HEK293 (cell line): Measurements from ENCODE around the gene PLPPR2.

ENCODE experiments used
- AEBP2 ChIP-seq: fragments of 450-650 bp; formaldehyde crosslinking; IDR thresholded peaks from 2 replicates; pipeline ENCODE4 v1.5.1; 2016; ENCODE audit warnings: missing biosample characterization, missing genetic modification characterization, borderline replicate concordance
- BCL11B ChIP-seq: fragments of 450-650 bp; formaldehyde crosslinking; IDR thresholded peaks from 2 replicates; pipeline ENCODE4 v1.5.1; 2016; ENCODE audit warnings: low read depth, missing biosample characterization, missing genetic modification characterization
- GLI2 ChIP-seq: fragments of 450-650 bp; formaldehyde crosslinking; IDR thresholded peaks from 2 replicates; pipeline ENCODE4; 2017; ENCODE audit warnings: missing biosample characterization, missing genetic modification characterization, low read depth, borderline replicate concordance
- IKZF3 ChIP-seq: fragments of 450-650 bp; IDR thresholded peaks from 2 replicates; pipeline ENCODE4 v1.5.0; 2018; ENCODE audit warnings: missing biosample characterization, mild to moderate bottlenecking, missing genetic modification characterization, moderate library complexity
- MEIS1 ChIP-seq: sonication (generic); formaldehyde crosslinking; IDR thresholded peaks from 2 replicates; pipeline ENCODE4 v1.8.1; 2022; ENCODE audit warnings: missing genetic modification reagents, mild to moderate bottlenecking, borderline replicate concordance
- SP3 ChIP-seq: fragments of 450-650 bp; formaldehyde crosslinking; IDR thresholded peaks from 2 replicates; pipeline ENCODE4 v1.5.1; 2016; ENCODE audit warnings: missing biosample characterization, missing genetic modification characterization
- YY1 ChIP-seq: fragments of 450-650 bp; formaldehyde crosslinking; IDR thresholded peaks from 2 replicates; pipeline ENCODE4 v1.5.1; 2018; ENCODE audit warnings: missing biosample characterization, missing genetic modification characterization
- ZBTB11 ChIP-seq: fragments of 450-650 bp; formaldehyde crosslinking; conservative IDR thresholded peaks from 2 replicates; pipeline ENCODE4 v1.5.1; 2016; ENCODE audit warnings: low read depth, missing biosample characterization, missing genetic modification characterization
- ZBTB21 ChIP-seq: fragments of 450-650 bp; formaldehyde crosslinking; IDR thresholded peaks from 2 replicates; pipeline ENCODE4 v1.5.1; 2017; ENCODE audit warnings: missing biosample characterization, missing genetic modification characterization
- ZBTB44 ChIP-seq: fragments of 450-650 bp; IDR thresholded peaks from 2 replicates; pipeline ENCODE4 v1.5.1; 2018; ENCODE audit warnings: missing biosample characterization, mild to moderate bottlenecking, missing genetic modification characterization
- ZBTB8A ChIP-seq: fragments of 450-650 bp; formaldehyde crosslinking; IDR thresholded peaks from 2 replicates; pipeline ENCODE4 v1.5.1; 2016; ENCODE audit warnings: missing biosample characterization, missing genetic modification characterization
- ZEB2 ChIP-seq: fragments of 450-650 bp; formaldehyde crosslinking; IDR thresholded peaks from 2 replicates; pipeline ENCODE4 v1.5.1; 2016; ENCODE audit warnings: missing biosample characterization, missing genetic modification characterization
- ZFP41 ChIP-seq: fragments of 450-650 bp; formaldehyde crosslinking; IDR thresholded peaks from 2 replicates; pipeline ENCODE4 v1.5.1; 2016; ENCODE audit warnings: missing biosample characterization, missing genetic modification characterization, borderline replicate concordance
- ZNF140 ChIP-seq: fragments of 450-650 bp; formaldehyde crosslinking; IDR thresholded peaks from 2 replicates; pipeline ENCODE4 v1.5.1; 2016; ENCODE audit warnings: missing biosample characterization, missing genetic modification characterization
- ZNF174 ChIP-seq: fragments of 450-650 bp; formaldehyde crosslinking; IDR thresholded peaks from 2 replicates; pipeline ENCODE4 v1.5.0; 2017; ENCODE audit warnings: missing biosample characterization, mild to moderate bottlenecking, missing genetic modification characterization
- ZNF2 ChIP-seq: fragments of 450-650 bp; formaldehyde crosslinking; IDR thresholded peaks from 2 replicates; pipeline ENCODE4 v1.5.1; 2016; ENCODE audit warnings: missing biosample characterization, missing genetic modification characterization
- ZNF211 ChIP-seq: fragments of 450-650 bp; formaldehyde crosslinking; IDR thresholded peaks from 2 replicates; pipeline ENCODE4 v1.5.1; 2016; ENCODE audit warnings: low read depth, missing biosample characterization, missing genetic modification characterization
- ZNF302 ChIP-seq: fragments of 450-650 bp; formaldehyde crosslinking; IDR thresholded peaks from 2 replicates; pipeline ENCODE4 v1.5.1; 2016; ENCODE audit warnings: missing biosample characterization, missing genetic modification characterization, low read depth
- ZNF324 ChIP-seq: fragments of 450-650 bp; formaldehyde crosslinking; IDR thresholded peaks from 2 replicates; pipeline ENCODE4 v1.5.1; 2016; ENCODE audit warnings: missing biosample characterization, missing genetic modification characterization
- ZNF335 ChIP-seq: fragments of 450-650 bp; formaldehyde crosslinking; conservative IDR thresholded peaks from 2 replicates; pipeline ENCODE4 v1.5.1; 2016; ENCODE audit warnings: missing biosample characterization, missing genetic modification characterization
- ZNF394 ChIP-seq: fragments of 450-650 bp; formaldehyde crosslinking; IDR thresholded peaks from 2 replicates; pipeline ENCODE4 v1.5.1; 2016; ENCODE audit warnings: missing biosample characterization, missing genetic modification characterization, mild to moderate bottlenecking, moderate library complexity, borderline replicate concordance
- ZNF423 ChIP-seq: fragments of 450-650 bp; formaldehyde crosslinking; IDR thresholded peaks from 2 replicates; pipeline ENCODE4 v1.5.1; 2016; ENCODE audit warnings: missing biosample characterization, missing genetic modification characterization
- ZNF426 ChIP-seq: fragments of 450-650 bp; formaldehyde crosslinking; IDR thresholded peaks from 2 replicates; pipeline ENCODE4 v1.5.1; 2017; ENCODE audit warnings: missing biosample characterization, missing genetic modification characterization, mild to moderate bottlenecking, inconsistent platforms, moderate library complexity
- ZNF433 ChIP-seq: fragments of 450-650 bp; formaldehyde crosslinking; IDR thresholded peaks from 2 replicates; pipeline ENCODE4 v1.5.1; 2016; ENCODE audit warnings: missing biosample characterization, missing genetic modification characterization, low read depth
- ZNF510 ChIP-seq: fragments of 450-650 bp; formaldehyde crosslinking; IDR thresholded peaks from 2 replicates; pipeline ENCODE4 v1.5.1; 2018; ENCODE audit warnings: mild to moderate bottlenecking, missing genetic modification characterization, missing biosample characterization; ENCODE audit not compliant: insufficient replicate concordance
- ZNF544 ChIP-seq: fragments of 450-650 bp; formaldehyde crosslinking; IDR thresholded peaks from 2 replicates; pipeline ENCODE4 v1.5.0; 2017; ENCODE audit warnings: missing biosample characterization, missing genetic modification characterization
- ZNF664 ChIP-seq: fragments of 450-650 bp; formaldehyde crosslinking; IDR thresholded peaks from 2 replicates; pipeline ENCODE4 v1.5.1; 2016; ENCODE audit warnings: missing biosample characterization, missing genetic modification characterization
- ZNF670 ChIP-seq: fragments of 450-650 bp; formaldehyde crosslinking; IDR thresholded peaks from 2 replicates; pipeline ENCODE4 v1.5.1; 2016; ENCODE audit warnings: missing biosample characterization, missing genetic modification characterization, low read depth
- ZNF677 ChIP-seq: fragments of 450-650 bp; IDR thresholded peaks from 2 replicates; pipeline ENCODE4 v1.5.0; 2018; ENCODE audit warnings: missing biosample characterization, mild to moderate bottlenecking, missing genetic modification characterization, moderate library complexity
- ZNF747 ChIP-seq: fragments of 450-650 bp; formaldehyde crosslinking; IDR thresholded peaks from 2 replicates; pipeline ENCODE4 v1.5.1; 2016; ENCODE audit warnings: missing biosample characterization, missing genetic modification characterization
- ZNF776 ChIP-seq: fragments of 450-650 bp; formaldehyde crosslinking; IDR thresholded peaks from 2 replicates; pipeline ENCODE4 v1.5.0; 2017; ENCODE audit warnings: missing biosample characterization, missing genetic modification characterization, borderline replicate concordance
- TF ChIP-seq, protein P1 (sequence below): fragments of 450-650 bp; formaldehyde crosslinking; IDR thresholded peaks from 2 replicates; pipeline ENCODE4 v1.5.1; 2017; ENCODE audit warnings: missing biosample characterization, missing genetic modification characterization

PLPPR2 gene

DNA sequence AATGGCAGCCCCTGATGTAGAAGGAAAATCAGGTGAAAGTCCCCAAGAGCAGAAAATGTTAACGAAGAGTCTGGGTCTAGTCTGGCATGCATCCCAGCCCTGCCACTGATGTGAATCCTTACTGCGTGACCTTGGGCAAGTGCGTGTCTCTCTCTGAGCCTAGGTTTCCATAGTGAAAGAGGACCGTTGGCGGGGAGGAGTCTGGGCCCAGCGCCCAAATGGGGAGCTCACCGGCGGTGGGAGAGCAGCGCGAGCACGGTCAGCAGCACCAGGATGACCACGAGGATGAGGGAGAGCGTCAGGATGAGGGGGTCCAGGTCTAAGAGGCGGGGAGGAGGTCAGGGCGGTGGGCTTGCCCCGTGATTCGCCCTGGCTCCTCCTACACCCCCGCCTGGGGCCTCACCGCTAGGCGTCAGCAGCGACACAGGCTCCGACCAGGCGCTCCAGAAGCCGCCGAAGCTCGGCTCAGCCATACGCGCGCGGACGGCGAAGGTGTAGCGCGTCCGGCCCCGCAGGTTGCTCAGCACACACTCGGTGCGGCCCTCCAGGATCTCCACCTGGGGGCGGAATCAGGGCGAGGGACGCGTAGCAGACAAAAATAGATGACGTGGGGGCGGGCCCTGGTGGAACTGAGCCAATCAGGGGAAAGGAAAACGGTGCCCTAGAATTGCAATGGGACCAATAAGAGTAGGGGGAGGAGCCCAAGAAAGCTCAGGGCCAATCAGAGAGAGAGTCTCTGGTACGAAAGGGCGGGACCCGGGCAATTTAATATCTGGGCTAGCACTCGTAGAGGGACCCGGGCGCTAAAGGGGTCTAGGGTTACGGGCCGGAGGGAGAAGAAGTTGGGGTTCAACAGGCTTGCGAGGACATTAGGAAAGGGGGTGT lies 25.7 kb downstream of the PLPPR2 start (continued):
- TF ChIP-seq ZNF670 (no peak), IKZF3 (tag by site-specific recombination) (no peak), ZNF433 (no peak), AEBP2 (tag by site-specific recombination) (no peak), ZNF423 (no peak), YY1 (peak; percentile 12; the same call in 1 of the 2 replicates), ZNF174 (tag by site-specific recombination) (no peak), ZNF776 (tag by site-specific recombination) (no peak), ZNF544 (tag by site-specific recombination) (no peak), ZNF426 (tag by site-specific recombination) (no peak), ZBTB8A (peak; percentile 95), ZNF510 (tag by site-specific recombination) (no peak), BCL11B (tag by site-specific recombination) (peak; percentile 28; the same call in 1 of the 2 replicates), GLI2 (no peak), ZNF677 (tag by site-specific recombination) (no peak), ZBTB11 (tag by site-specific recombination) (peak; percentile 65), ZNF302 (tag by site-specific recombination) (no peak), ZNF335 (tag by site-specific recombination) (peak; percentile 66), ZEB2 (tag by site-specific recombination) (no peak), ZBTB44 (tag by site-specific recombination) (no peak), ZNF747 (no peak), ZNF140 (tag by site-specific recombination) (no peak), ZBTB21 (tag by site-specific recombination) (no peak), ZNF394 (tag by site-specific recombination) (peak; percentile 44; the same call in 1 of the 2 replicates), ZNF211 (tag by site-specific recombination) (no peak), ZNF2 (no peak; the same call in 1 of the 2 replicates), ZFP41 (tag by site-specific recombination) (no peak), ZNF324 (tag by site-specific recombination) (no peak), ZNF664 (tag by site-specific recombination) (no peak), SP3 (peak; percentile 85), MEIS1 (CRISPR knock-in tag) (no peak)
- TF ChIP-seq, protein P1, sequence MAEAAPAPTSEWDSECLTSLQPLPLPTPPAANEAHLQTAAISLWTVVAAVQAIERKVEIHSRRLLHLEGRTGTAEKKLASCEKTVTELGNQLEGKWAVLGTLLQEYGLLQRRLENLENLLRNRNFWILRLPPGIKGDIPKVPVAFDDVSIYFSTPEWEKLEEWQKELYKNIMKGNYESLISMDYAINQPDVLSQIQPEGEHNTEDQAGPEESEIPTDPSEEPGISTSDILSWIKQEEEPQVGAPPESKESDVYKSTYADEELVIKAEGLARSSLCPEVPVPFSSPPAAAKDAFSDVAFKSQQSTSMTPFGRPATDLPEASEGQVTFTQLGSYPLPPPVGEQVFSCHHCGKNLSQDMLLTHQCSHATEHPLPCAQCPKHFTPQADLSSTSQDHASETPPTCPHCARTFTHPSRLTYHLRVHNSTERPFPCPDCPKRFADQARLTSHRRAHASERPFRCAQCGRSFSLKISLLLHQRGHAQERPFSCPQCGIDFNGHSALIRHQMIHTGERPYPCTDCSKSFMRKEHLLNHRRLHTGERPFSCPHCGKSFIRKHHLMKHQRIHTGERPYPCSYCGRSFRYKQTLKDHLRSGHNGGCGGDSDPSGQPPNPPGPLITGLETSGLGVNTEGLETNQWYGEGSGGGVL (tag by site-specific recombination): no peak
